Ascending aorta (tissue), 2 donors: Measurements from ENCODE around the gene ZNF423. TPM values are rescaled to one million over a fixed set of nuclear protein-coding genes. Genes with fewer than 3 reads are reported as not detected.

Source experiments
- DNase-seq, 2 donors: peaks; one replicate each; pipeline ENCODE4 v3.0.0-alpha.2; 2019; ENCODE audit warnings: low spot score in 2 of 2
- H3K27ac ChIP-seq, 2 donors: fragments of 200-600 bp; sonication (generic); one replicate each; pipeline ENCODE4 v1.5.1; 2016 to 2017; ENCODE audit warnings: mild to moderate bottlenecking in 1 of 2
- H3K27me3 ChIP-seq: fragments of 200-600 bp; sonication (generic); one replicate; pipeline ENCODE4 v1.5.1; 2017
- H3K36me3 ChIP-seq, 2 donors: fragments of 200-600 bp; sonication (generic); one replicate each; pipeline ENCODE4 v1.5.1; 2016
- H3K4me1 ChIP-seq, 2 donors: fragments of 200-600 bp; sonication (generic); one replicate each; pipeline ENCODE4 v1.5.1; 2016 to 2017; ENCODE audit warnings: mild to moderate bottlenecking in 1 of 2
- H3K4me3 ChIP-seq, 2 donors: fragments of 200-600 bp; sonication (generic); one replicate each; pipeline ENCODE4 v1.5.1; 2016 to 2017; ENCODE audit warnings: mild to moderate bottlenecking in 1 of 2
- H3K9me3 ChIP-seq, 2 donors: fragments of 200-600 bp; sonication (generic); one replicate each; pipeline ENCODE4 v1.5.1; 2016
- CTCF ChIP-seq, 3 experiments: fragments of 200-600 bp in 2 of 3; fragments of 450-650 bp in 1 of 3; sonication (generic) in 2 of 3; IDR thresholded peaks; one replicate each; pipeline ENCODE4 v1.5.1; 2016 to 2019; ENCODE audit warnings: antibody characterized with exemption in 3 of 3, mild to moderate bottlenecking in 1 of 3, moderate library complexity in 1 of 3
- intact Hi-C: fragments of 100-400 bp; cut with DNase I; formaldehyde crosslinking; loops from one replicate; pipeline ENCODE4 v1.15.1; 2023
- total RNA-seq: library from RNA; depleted of rRNA; stranded (reverse); fragments of >200 nt; gene quantifications from one replicate; pipeline ENCODE4 v1.1.0, GENCODE V29; 2016

ZNF423 gene
- total RNA-seq, 1 donor from 2014 or later = 42.9 TPM

DNA sequence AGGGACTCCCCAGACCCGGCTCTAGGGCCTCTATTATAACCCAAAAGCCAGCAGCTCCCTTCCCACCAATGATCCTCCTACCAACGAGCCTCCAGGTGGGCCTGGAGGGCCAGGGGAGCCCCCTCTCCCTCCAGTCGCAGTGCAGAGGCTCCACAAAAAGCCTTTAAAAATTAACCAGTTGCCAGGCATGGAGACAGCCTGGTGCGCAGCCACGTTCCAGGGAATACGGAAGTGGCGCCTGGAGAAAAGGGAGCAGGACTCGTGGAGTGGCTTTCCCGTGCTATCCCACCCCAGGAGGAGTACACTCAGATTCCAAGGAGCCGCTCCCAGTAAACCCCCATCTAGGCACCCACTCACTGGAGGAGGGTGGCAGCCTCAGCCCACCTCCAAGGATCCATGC is 112.3 kb downstream of the ZNF423 start:
- Histone ChIP-seq H3K27ac (no peak overlapping the region), H3K27me3 (no peaks in the 10 kb centered on the region), H3K36me3 (no peaks in the 10 kb centered on the region), H3K4me3 (no peak overlapping the region), H3K4me1 (no peaks in the 10 kb centered on the region), H3K9me3 (no peaks in the 10 kb centered on the region)
- intact Hi-C loops = no loop called here
- TF ChIP-seq CTCF (IDR thresholded peaks at IDR 0.05) = no peak
- DNase-seq = no peak

GRCh38 chr16:49743203-49743464 is 112.8 kb downstream of the ZNF423 start:
- intact Hi-C loops = no loop called here
- TF ChIP-seq CTCF (IDR thresholded peaks at IDR 0.05) = no peak
- DNase-seq = no peak

GRCh38 chr16:49742428-49743202 is 113.3 kb downstream of the ZNF423 start:
- DNase-seq = no peak
- Histone ChIP-seq H3K27ac (no peak overlapping the region), H3K4me1 (no peaks in the 10 kb centered on the region), H3K9me3 (no peaks in the 10 kb centered on the region), H3K36me3 (no peaks in the 10 kb centered on the region), H3K27me3 (no peaks in the 10 kb centered on the region), H3K4me3 (no peak overlapping the region)
- no peak for TF ChIP-seq CTCF (IDR thresholded peaks at IDR 0.05)
- intact Hi-C loops = no loop called here

More at GRCh38 chr16:49743203-49743464, 112.8 kb downstream of the ZNF423 start:
- no peak overlapping the region for H3K27ac ChIP-seq
- no peak overlapping the region for H3K4me3 ChIP-seq
- no peaks in the 10 kb centered on the region for H3K36me3 ChIP-seq
- H3K9me3 ChIP-seq = no peaks in the 10 kb centered on the region
- H3K27me3 ChIP-seq = no peaks in the 10 kb centered on the region
- no peaks in the 10 kb centered on the region for H3K4me1 ChIP-seq

- intact Hi-C loops = no loop called here
- H3K27ac ChIP-seq = no peak overlapping the region
- H3K27me3 ChIP-seq = no peaks in the 10 kb centered on the region
- H3K36me3 ChIP-seq = no peaks in the 10 kb centered on the region
- DNase-seq = no peak
- H3K4me1 ChIP-seq = no peaks in the 10 kb centered on the region
- H3K4me3 ChIP-seq = no peak overlapping the region
- TF ChIP-seq CTCF (IDR thresholded peaks at IDR 0.05) = no peak
- no peaks in the 10 kb centered on the region for H3K9me3 ChIP-seq
These were observed 115.7 kb downstream of the ZNF423 start for GRCh38 chr16:49740256-49740655.

- H3K27me3 ChIP-seq = no peaks in the 10 kb centered on the region
- H3K36me3 ChIP-seq = no peaks in the 10 kb centered on the region
- H3K27ac ChIP-seq = no peak overlapping the region
- intact Hi-C loops = no loop called here
- H3K4me1 ChIP-seq = no peaks in the 10 kb centered on the region
- no peak overlapping the region for H3K4me3 ChIP-seq
- H3K9me3 ChIP-seq = no peaks in the 10 kb centered on the region
- TF ChIP-seq CTCF (IDR thresholded peaks at IDR 0.05) = no peak
- no peak for DNase-seq
These were observed 116.5 kb downstream of the ZNF423 start for GRCh38 chr16:49739381-49739780.

DNA sequence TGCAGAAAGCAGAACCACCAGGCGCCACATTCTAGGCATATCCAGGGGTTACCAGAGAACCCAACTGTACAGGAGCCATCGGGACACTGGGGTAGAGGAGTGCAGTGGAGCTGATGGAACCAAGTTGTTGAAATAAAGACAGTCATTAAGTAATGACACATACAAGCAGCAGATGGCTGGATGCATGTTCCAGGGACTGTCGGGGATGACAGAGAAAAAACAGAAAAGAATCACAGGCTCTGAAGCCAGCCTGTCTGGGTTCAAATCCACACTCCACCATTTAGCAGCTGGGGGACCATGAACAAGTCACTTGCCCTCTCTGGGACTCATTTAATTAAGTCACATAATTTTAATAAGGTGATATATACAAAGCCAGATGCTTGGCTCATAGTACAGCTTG is 117.1 kb downstream of the ZNF423 start:
- no peaks in the 10 kb centered on the region for H3K27me3 ChIP-seq

More for the DNA sequence above, 117.1 kb downstream of the ZNF423 start:
- H3K4me3 ChIP-seq = no peak overlapping the region
- DNase-seq = no peak
- no peaks in the 10 kb centered on the region for H3K9me3 ChIP-seq
- TF ChIP-seq CTCF (IDR thresholded peaks at IDR 0.05) = no peak
- intact Hi-C loops = no loop called here
- H3K4me1 ChIP-seq = no peaks in the 10 kb centered on the region
- H3K27ac ChIP-seq = no peak overlapping the region
- no peaks in the 10 kb centered on the region for H3K36me3 ChIP-seq
